Breast epithelium (tissue), 3 donors: Measurements from ENCODE around the gene AGR2.

ENCODE experiments used
- POLR2AphosphoS5 ChIP-seq, 3 donors: sonication (generic); formaldehyde crosslinking; IDR thresholded peaks; one replicate each; pipeline ENCODE4 v1.6.1; 2017; ENCODE audit warnings: antibody characterized with exemption in 3 of 3
- TF ChIP-seq, protein P1 (sequence below), 3 donors: fragments of 450-650 bp; IDR thresholded peaks; one replicate each; pipeline ENCODE4 v1.5.1; 2016 to 2017; ENCODE audit warnings: antibody characterized with exemption in 3 of 3, mild to moderate bottlenecking in 3 of 3, moderate library complexity in 3 of 3

DNA sequence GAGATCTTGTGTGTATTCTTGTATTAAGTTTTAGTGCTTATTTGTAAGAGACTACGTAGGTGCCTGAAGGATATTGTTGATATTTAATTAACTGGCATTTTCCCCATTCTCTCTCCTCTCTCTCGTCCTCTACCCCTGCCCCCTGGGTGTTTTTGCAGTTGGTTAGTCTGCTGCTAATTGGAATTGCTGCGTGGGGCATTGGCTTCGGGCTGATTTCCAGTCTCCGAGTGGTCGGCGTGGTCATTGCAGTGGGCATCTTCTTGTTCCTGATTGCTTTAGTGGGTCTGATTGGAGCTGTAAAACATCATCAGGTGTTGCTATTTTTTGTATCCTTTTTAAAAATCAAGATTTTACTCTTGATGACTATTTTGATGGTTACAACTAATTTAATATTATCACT is 28.7 kb downstream of the AGR2 start:
- TF ChIP-seq, protein P1, sequence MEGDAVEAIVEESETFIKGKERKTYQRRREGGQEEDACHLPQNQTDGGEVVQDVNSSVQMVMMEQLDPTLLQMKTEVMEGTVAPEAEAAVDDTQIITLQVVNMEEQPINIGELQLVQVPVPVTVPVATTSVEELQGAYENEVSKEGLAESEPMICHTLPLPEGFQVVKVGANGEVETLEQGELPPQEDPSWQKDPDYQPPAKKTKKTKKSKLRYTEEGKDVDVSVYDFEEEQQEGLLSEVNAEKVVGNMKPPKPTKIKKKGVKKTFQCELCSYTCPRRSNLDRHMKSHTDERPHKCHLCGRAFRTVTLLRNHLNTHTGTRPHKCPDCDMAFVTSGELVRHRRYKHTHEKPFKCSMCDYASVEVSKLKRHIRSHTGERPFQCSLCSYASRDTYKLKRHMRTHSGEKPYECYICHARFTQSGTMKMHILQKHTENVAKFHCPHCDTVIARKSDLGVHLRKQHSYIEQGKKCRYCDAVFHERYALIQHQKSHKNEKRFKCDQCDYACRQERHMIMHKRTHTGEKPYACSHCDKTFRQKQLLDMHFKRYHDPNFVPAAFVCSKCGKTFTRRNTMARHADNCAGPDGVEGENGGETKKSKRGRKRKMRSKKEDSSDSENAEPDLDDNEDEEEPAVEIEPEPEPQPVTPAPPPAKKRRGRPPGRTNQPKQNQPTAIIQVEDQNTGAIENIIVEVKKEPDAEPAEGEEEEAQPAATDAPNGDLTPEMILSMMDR (IDR thresholded peaks at IDR 0.05), result no peak
- TF ChIP-seq POLR2AphosphoS5 (IDR thresholded peaks at IDR 0.05), result no peak
